PC-9 (cell line): ENCODE data around the gene CAMTA1. TPM values are rescaled to one million over a fixed set of nuclear protein-coding genes. Genes with fewer than 3 reads are reported as not detected.

Experiments
- BruUV-seq: library from RNA; stranded (reverse); fragments of 400-500 nt; replicated peaks from 2 replicates; lab custom pipeline; 2021; lab: Mats Ljungman, UMichigan
- CTCF ChIA-PET: fragments of 300-600 bp; sonication (Branson Sonifier 250); formaldehyde crosslinking; loops from one replicate; lab custom pipeline; 2022; ENCODE audit warnings: antibody characterized with exemption; lab: Charles Lee
- POLR2A ChIA-PET: fragments of 300-600 bp; sonication (Branson Sonifier 250); formaldehyde crosslinking; loops from one replicate; lab custom pipeline; 2022; ENCODE audit warnings: antibody characterized with exemption; ENCODE audit not compliant: unreplicated experiment; lab: Charles Lee
- DNase-seq, 2 experiments: peaks; one replicate each; pipeline versions ENCODE4 v3.0.0 to v3.0.0-alpha.2; 2015 to 2022; ENCODE audit warnings: mixed read lengths in 1 of 2
- H2AFZ ChIP-seq: fragments of 200-600 bp; sonication (generic); 2 replicates; pipeline ENCODE4 v1.8.1; 2017; ENCODE audit warnings: antibody characterized with exemption
- H3F3A ChIP-seq: fragments of 200-600 bp; sonication (generic); 2 replicates; pipeline ENCODE4 v1.8.1; 2017; ENCODE audit warnings: antibody characterized with exemption, mild to moderate bottlenecking, low read depth; ENCODE audit not compliant: insufficient read depth
- H3K27ac ChIP-seq: fragments of 200-600 bp; sonication (generic); 2 replicates; pipeline ENCODE4 v1.6.1; 2016; ENCODE audit warnings: mixed run types
- H3K27me3 ChIP-seq: fragments of 200-600 bp; sonication (generic); 2 replicates; pipeline ENCODE4 v1.6.1; 2016; ENCODE audit warnings: low read depth, mixed run types; ENCODE audit not compliant: insufficient read depth
- H3K36me3 ChIP-seq: fragments of 200-600 bp; sonication (generic); 2 replicates; pipeline ENCODE4 v1.6.1; 2016; ENCODE audit warnings: low read depth, mixed run types
- H3K4me1 ChIP-seq: fragments of 200-600 bp; sonication (generic); replicated peaks from 2 replicates; pipeline ENCODE4 v1.6.1; 2016; ENCODE audit warnings: mixed run types; ENCODE audit not compliant: insufficient read depth
- H3K4me2 ChIP-seq: fragments of 200-600 bp; sonication (generic); 2 replicates; pipeline ENCODE4 v1.6.1; 2017; ENCODE audit warnings: mixed run types
- H3K4me3 ChIP-seq: fragments of 200-600 bp; sonication (generic); 2 replicates; pipeline ENCODE4 v1.6.1; 2016; ENCODE audit warnings: mixed run types
- H3K79me2 ChIP-seq: fragments of 200-600 bp; sonication (generic); 2 replicates; pipeline ENCODE4 v1.6.1; 2017; ENCODE audit warnings: low read depth, mixed run types
- H3K9me2 ChIP-seq: fragments of 200-600 bp; sonication (generic); 2 replicates; pipeline ENCODE4 v1.8.1; 2017; ENCODE audit warnings: mild to moderate bottlenecking; ENCODE audit not compliant: insufficient read depth
- H3K9me3 ChIP-seq: fragments of 200-600 bp; sonication (generic); 2 replicates; pipeline ENCODE4 v1.8.1; 2016; ENCODE audit warnings: low read depth; ENCODE audit not compliant: insufficient read depth
- H4K20me1 ChIP-seq: fragments of 200-600 bp; sonication (generic); 2 replicates; pipeline ENCODE4 v1.8.1; 2017; ENCODE audit not compliant: insufficient read depth
- CTCF ChIP-seq: fragments of 200-600 bp; sonication (generic); conservative IDR thresholded peaks from 2 replicates; pipeline ENCODE4 v1.6.1; 2017; ENCODE audit warnings: mixed run types, antibody characterized with exemption, mild to moderate bottlenecking, moderate library complexity
- EZH2 ChIP-seq: fragments of 200-600 bp; sonication (generic); IDR thresholded peaks from 2 replicates; pipeline ENCODE4 v1.8.0; 2017; ENCODE audit warnings: antibody characterized with exemption, low read depth
- intact Hi-C: fragments of 100-400 bp; cut with micrococcal nuclease; formaldehyde crosslinking; loops from one replicate; pipeline ENCODE4 v1.10.0; 2022; ENCODE audit not compliant: unreplicated experiment
- total RNA-seq: library from RNA; stranded (reverse); gene quantifications from 2 replicates; pipeline ENCODE4 v1.2.3, GENCODE V29; 2021

The CAMTA1 gene
- total RNA-seq, 1 experiment from 2014 or later, result 72.3 TPM

DNA sequence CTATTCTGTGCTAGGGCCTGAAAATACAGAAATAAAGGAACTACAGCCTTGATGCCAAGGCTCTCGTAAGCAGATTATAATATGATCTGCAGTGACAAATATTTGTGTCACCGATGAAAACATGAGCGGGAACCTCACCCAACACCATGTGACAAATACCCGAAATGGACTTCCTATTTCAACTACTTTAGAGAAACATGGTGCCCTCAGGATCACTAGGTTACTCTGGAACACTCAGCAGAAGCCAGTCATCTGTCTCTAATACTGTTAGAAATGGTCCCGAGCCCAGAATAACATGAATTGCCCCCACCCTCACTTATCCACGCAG is 985.4 kb downstream of the CAMTA1 start:
- Histone ChIP-seq H3K4me3 (peak overlapping the region; percentile 88), H3K9me2 (no peaks in the 10 kb centered on the region), H3K4me2 (peak overlapping the region; percentile 97), H3K9me3 (no peaks in the 10 kb centered on the region), H3K27me3 (no peaks in the 10 kb centered on the region), H2AFZ (peak overlapping the region; percentile 100), H3K27ac (no peak overlapping the region), H3K79me2 (peaks cover 20% of the 10 kb centered on the region), H4K20me1 (no peaks in the 10 kb centered on the region), H3F3A (no peaks in the 10 kb centered on the region), H3K4me1 (peaks cover 12% of the 10 kb centered on the region; the same call in 1 of the 2 replicates), H3K36me3 (no peaks in the 10 kb centered on the region)
- ChIA-PET CTCF (no interaction called here), POLR2A (no interaction called here)
- intact Hi-C loops, result no loop called here
- TSS peak; percentile 47 for BruUV-seq
- DNase-seq, result no peak
- TF ChIP-seq CTCF (no peak), EZH2 (no peak)

DNA sequence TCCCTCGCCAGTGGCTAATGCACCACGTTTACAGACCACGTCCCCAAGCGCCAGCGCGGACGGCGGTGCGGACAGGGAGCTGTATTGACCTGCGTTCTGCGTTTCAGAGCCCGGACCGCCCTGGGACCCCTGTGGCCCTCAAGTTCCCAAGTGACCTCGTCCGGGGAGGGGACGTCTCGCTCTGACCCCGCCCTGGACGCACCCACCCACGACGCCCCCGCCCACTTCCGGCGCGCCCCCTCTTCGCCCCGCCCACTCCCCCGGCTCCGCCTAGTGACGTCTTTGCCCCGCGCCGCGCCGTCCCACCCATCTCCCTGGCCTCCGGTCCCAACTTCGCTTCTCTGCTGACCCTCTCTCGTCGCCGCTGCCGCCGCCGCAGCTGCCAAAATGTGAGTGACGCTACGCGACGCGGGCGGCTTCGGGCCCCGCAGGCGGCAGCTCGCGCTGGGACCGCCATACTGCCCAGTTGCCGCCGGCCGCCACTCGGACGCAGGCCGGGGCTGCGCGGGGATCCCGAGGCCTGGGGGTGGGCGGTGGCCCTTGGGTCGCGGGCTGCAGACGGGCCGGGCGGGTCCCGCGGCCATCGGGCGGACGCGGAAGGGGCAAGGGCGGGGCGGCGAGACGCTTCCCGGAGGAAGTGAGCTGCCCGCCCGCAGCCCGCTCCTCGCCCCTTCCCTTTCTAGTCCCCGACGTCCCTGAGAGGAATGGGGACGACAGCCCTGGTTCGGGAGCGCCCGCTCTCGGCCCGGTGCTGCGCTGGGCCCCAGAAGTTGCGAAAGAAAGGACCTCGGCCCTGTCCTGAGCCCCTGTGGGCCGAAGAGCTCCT is 986.0 kb downstream of the CAMTA1 start, which contains the start of gene VAMP3:
Gene VAMP3, plus strand, starts transcription at position 300 of the 826 bp plus-strand sequence. Its CDS starts 88 bp downstream, at position 388.
- intact Hi-C loops, result no loop called here
- peak; percentile 54 to 83 for DNase-seq
- peaks cover 20% of the 10 kb centered on the region for H3K79me2 ChIP-seq
- H3K4me2 ChIP-seq, result peak within 1 kb of the TSS; percentile 97
- H4K20me1 ChIP-seq, result no peaks in the 10 kb centered on the region
- ChIA-PET CTCF (no interaction called here), POLR2A (no interaction called here)
- H3K9me2 ChIP-seq, result no peaks in the 10 kb centered on the region
- H3K4me3 ChIP-seq, result peak within 1 kb of the TSS; percentile 88
- peak within 1 kb of the TSS; percentile 100 for H2AFZ ChIP-seq
- no peaks in the 10 kb centered on the region for H3K27me3 ChIP-seq
- no peaks in the 10 kb centered on the region for H3K9me3 ChIP-seq
- H3K27ac ChIP-seq, result no peak within 1 kb of the TSS
- H3F3A ChIP-seq, result no peaks in the 10 kb centered on the region
- TF ChIP-seq EZH2, result no peak
- no peak for TF ChIP-seq CTCF
- BruUV-seq, result TSS peak; percentile 63
- no peaks in the 10 kb centered on the region for H3K36me3 ChIP-seq
- peaks cover 12% of the 10 kb centered on the region; the same call in 1 of the 2 replicates for H3K4me1 ChIP-seq

- ChIA-PET POLR2A (no interaction called here), CTCF (no interaction called here)
- H3K9me3 ChIP-seq, result no peaks in the 10 kb centered on the region
- H3K9me2 ChIP-seq, result no peaks in the 10 kb centered on the region
- H3F3A ChIP-seq, result no peaks in the 10 kb centered on the region
- intact Hi-C loops, result no loop called here
- H3K27ac ChIP-seq, result no peak overlapping the region
- peaks cover 12% of the 10 kb centered on the region; the same call in 1 of the 2 replicates for H3K4me1 ChIP-seq
- no peak for DNase-seq
- TF ChIP-seq CTCF (no peak), EZH2 (no peak)
- no TSS peak for BruUV-seq
- H2AFZ ChIP-seq, result peak overlapping the region; percentile 62; the same call in 1 of the 2 replicates
- H3K36me3 ChIP-seq, result no peaks in the 10 kb centered on the region
- no peaks in the 10 kb centered on the region for H4K20me1 ChIP-seq
- peaks cover 20% of the 10 kb centered on the region for H3K79me2 ChIP-seq
- peak overlapping the region; percentile 91 for H3K4me2 ChIP-seq
- no peaks in the 10 kb centered on the region for H3K27me3 ChIP-seq
- H3K4me3 ChIP-seq, result peak overlapping the region; percentile 88
Observed at GRCh38 chr1:7771823-7772299, 986.6 kb downstream of the CAMTA1 start.
